Adrenal gland (tissue), 5 donors: Measurements from ENCODE around the gene FMNL2.

Experiments used
- CTCF ChIP-seq, 6 experiments: fragments of 450-650 bp in 4 of 6; fragments of 200-600 bp in 2 of 6; sonication (generic) in 1 of 6; IDR thresholded peaks; 1 replicate in 5 of 6; 2 replicates in 1 of 6; pipeline versions ENCODE4 v1.5.1 to v1.8.0; 2016 to 2021; ENCODE audit warnings: antibody characterized with exemption in 6 of 6, mild to moderate bottlenecking in 2 of 6, moderate library complexity in 1 of 6
- POLR2A ChIP-seq, 2 donors: fragments of 450-650 bp; IDR thresholded peaks; one replicate each; pipeline ENCODE4 v1.6.1; 2017; ENCODE audit warnings: antibody characterized with exemption in 2 of 2, mild to moderate bottlenecking in 2 of 2, moderate library complexity in 1 of 2
- donor health status: DM: no; HTN: no; CAD: no.

GRCh38 chr2:152559008-152559407, 224.0 kb downstream of the FMNL2 start:
- no peak for TF ChIP-seq CTCF (IDR thresholded peaks at IDR 0.05)
- TF ChIP-seq POLR2A (IDR thresholded peaks at IDR 0.05): no peak
